Neural cell (in vitro differentiated cells): ENCODE data around the gene UGP2. TPM values are rescaled to one million over a fixed set of nuclear protein-coding genes. Genes with fewer than 3 reads are reported as not detected.

ENCODE experiments used
- H2AFZ ChIP-seq: fragments of 200-600, 300-800 bp; sonication (generic), shearing (Covaris generic); 2 replicates; pipeline ENCODE4 v1.6.0; 2014; ENCODE audit warnings: low read depth, mild to moderate bottlenecking, antibody characterized with exemption, low read length, moderate library complexity
- H3F3A ChIP-seq: fragments of 200-600 bp; shearing (Covaris generic); 2 replicates; pipeline ENCODE4 v1.6.1; 2016; ENCODE audit warnings: mild to moderate bottlenecking, moderate library complexity, mixed read lengths, antibody characterized with exemption, low read length; ENCODE audit not compliant: insufficient read depth, poor library complexity, severe bottlenecking
- H3K27ac ChIP-seq: fragments of 200-600, 300-800 bp; sonication (generic), shearing (Covaris generic); 2 replicates; pipeline ENCODE4 v1.5.1; 2014; ENCODE audit warnings: mild to moderate bottlenecking, low read length, moderate library complexity
- H3K27me3 ChIP-seq: fragments of 300-800, 200-600 bp; sonication (generic), shearing (Covaris generic); 2 replicates; pipeline ENCODE4 v1.6.0; 2014; ENCODE audit warnings: mild to moderate bottlenecking, low read depth, low read length, moderate library complexity; ENCODE audit not compliant: insufficient read depth
- H3K36me3 ChIP-seq: fragments of 300-800, 200-600 bp; sonication (generic), shearing (Covaris generic); 2 replicates; pipeline ENCODE4 v1.5.1; 2014; ENCODE audit warnings: mild to moderate bottlenecking, antibody characterized with exemption, low read length, moderate library complexity; ENCODE audit not compliant: insufficient read depth
- H3K4me2 ChIP-seq: fragments of 300-800, 200-600 bp; sonication (generic), shearing (Covaris generic); 2 replicates; pipeline ENCODE4 v1.6.0; 2014; ENCODE audit warnings: mild to moderate bottlenecking, low read length
- H3K4me3 ChIP-seq: fragments of 300-800, 200-600 bp; sonication (generic), shearing (Covaris generic); 2 replicates; pipeline ENCODE4 v1.5.1; 2014; ENCODE audit warnings: mild to moderate bottlenecking, low read length, moderate library complexity
- H3K79me2 ChIP-seq: fragments of 200-600 bp; shearing (Covaris generic); replicated peaks from 2 replicates; pipeline ENCODE4 v1.6.0; 2014; ENCODE audit warnings: mild to moderate bottlenecking, low read length, moderate library complexity; ENCODE audit not compliant: insufficient read depth
- H3K9ac ChIP-seq: fragments of 300-800, 200-600 bp; sonication (generic), shearing (Covaris generic); 2 replicates; pipeline ENCODE4 v1.6.1; 2016; ENCODE audit warnings: mild to moderate bottlenecking, low read length, mixed read lengths
- H3K9me2 ChIP-seq: fragments of 200-600 bp; shearing (Covaris generic); 2 replicates; pipeline ENCODE4 v1.6.1; 2016; ENCODE audit warnings: mild to moderate bottlenecking, low read length, mixed read lengths; ENCODE audit not compliant: insufficient read depth
- H3K9me3 ChIP-seq: fragments of 200-600, 300-800 bp; sonication (generic), shearing (Covaris generic); 2 replicates; pipeline ENCODE4 v1.6.1; 2016; ENCODE audit warnings: mild to moderate bottlenecking, mixed run types, low read length, moderate library complexity, mixed read lengths
- H4K20me1 ChIP-seq: fragments of 200-600 bp; shearing (Covaris generic); 2 replicates; pipeline ENCODE4 v1.6.1; 2016; ENCODE audit warnings: mild to moderate bottlenecking, mixed run types; ENCODE audit not compliant: insufficient read depth
- EP300 ChIP-seq: fragments of 450-650 bp; conservative IDR thresholded peaks from 2 replicates; pipeline ENCODE4 v1.6.1; 2014; ENCODE audit warnings: antibody characterized with exemption, mild to moderate bottlenecking, moderate library complexity; ENCODE audit not compliant: poor library complexity, severe bottlenecking
- EZH2 ChIP-seq: fragments of 200-600, 300-800 bp; shearing (Covaris generic), sonication (generic); IDR thresholded peaks from 2 replicates; pipeline ENCODE4 v1.6.1; 2014; ENCODE audit warnings: antibody characterized with exemption, low read length, borderline replicate concordance, mild to moderate bottlenecking; ENCODE audit not compliant: insufficient read depth, poor library complexity, severe bottlenecking
- MXI1 ChIP-seq: fragments of 450-650 bp; conservative IDR thresholded peaks from 2 replicates; pipeline ENCODE4 v1.6.1; 2014; ENCODE audit warnings: antibody characterized with exemption, mild to moderate bottlenecking; ENCODE audit not compliant: poor library complexity, severe bottlenecking
- POLR2AphosphoS5 ChIP-seq: IDR thresholded peaks from 2 replicates; pipeline ENCODE4 v1.6.1; 2012
- RAD21 ChIP-seq: fragments of 450-650 bp; conservative IDR thresholded peaks from 2 replicates; pipeline ENCODE4 v1.6.1; 2014; ENCODE audit warnings: antibody characterized with exemption, mild to moderate bottlenecking, moderate library complexity
- SMC3 ChIP-seq: fragments of 450-650 bp; conservative IDR thresholded peaks from 2 replicates; pipeline ENCODE4 v1.6.1; 2014; ENCODE audit warnings: antibody characterized with exemption, mild to moderate bottlenecking, moderate library complexity; ENCODE audit not compliant: poor library complexity
- TAF1 ChIP-seq: IDR thresholded peaks from 2 replicates; pipeline ENCODE4 v1.6.1; 2012; ENCODE audit warnings: low read depth
- polyA plus RNA-seq: library from polyadenylated mRNA; depleted of rRNA; stranded (reverse); fragments of >200 nt; gene quantifications from 2 replicates; pipeline ENCODE4 v1.2.3, GENCODE V29; 2014
- TF ChIP-seq, protein P1 (sequence below): fragments of 450-650 bp; IDR thresholded peaks from 2 replicates; pipeline ENCODE4 v1.5.1; 2014; ENCODE audit warnings: antibody characterized with exemption, mild to moderate bottlenecking, moderate library complexity; ENCODE audit not compliant: poor library complexity, severe bottlenecking
- TF ChIP-seq, protein P2 (sequence below): IDR thresholded peaks from 2 replicates; pipeline ENCODE4 v1.6.1; 2012; ENCODE audit warnings: borderline replicate concordance

Gene UGP2
- polyA plus RNA-seq, 1 donor from 2014 or later, result 55.6 TPM

- Histone ChIP-seq H2AFZ (no peak overlapping the region), H3K9ac (no peak overlapping the region), H3K79me2 (no peaks in the 10 kb centered on the region), H3K27ac (no peak overlapping the region), H4K20me1 (no peaks in the 10 kb centered on the region), H3F3A (no peaks in the 10 kb centered on the region), H3K4me3 (no peak overlapping the region), H3K9me2 (no peaks in the 10 kb centered on the region), H3K36me3 (no peaks in the 10 kb centered on the region), H3K27me3 (no peaks in the 10 kb centered on the region), H3K9me3 (no peaks in the 10 kb centered on the region), H3K4me2 (no peak overlapping the region)
- TF ChIP-seq, protein P1, sequence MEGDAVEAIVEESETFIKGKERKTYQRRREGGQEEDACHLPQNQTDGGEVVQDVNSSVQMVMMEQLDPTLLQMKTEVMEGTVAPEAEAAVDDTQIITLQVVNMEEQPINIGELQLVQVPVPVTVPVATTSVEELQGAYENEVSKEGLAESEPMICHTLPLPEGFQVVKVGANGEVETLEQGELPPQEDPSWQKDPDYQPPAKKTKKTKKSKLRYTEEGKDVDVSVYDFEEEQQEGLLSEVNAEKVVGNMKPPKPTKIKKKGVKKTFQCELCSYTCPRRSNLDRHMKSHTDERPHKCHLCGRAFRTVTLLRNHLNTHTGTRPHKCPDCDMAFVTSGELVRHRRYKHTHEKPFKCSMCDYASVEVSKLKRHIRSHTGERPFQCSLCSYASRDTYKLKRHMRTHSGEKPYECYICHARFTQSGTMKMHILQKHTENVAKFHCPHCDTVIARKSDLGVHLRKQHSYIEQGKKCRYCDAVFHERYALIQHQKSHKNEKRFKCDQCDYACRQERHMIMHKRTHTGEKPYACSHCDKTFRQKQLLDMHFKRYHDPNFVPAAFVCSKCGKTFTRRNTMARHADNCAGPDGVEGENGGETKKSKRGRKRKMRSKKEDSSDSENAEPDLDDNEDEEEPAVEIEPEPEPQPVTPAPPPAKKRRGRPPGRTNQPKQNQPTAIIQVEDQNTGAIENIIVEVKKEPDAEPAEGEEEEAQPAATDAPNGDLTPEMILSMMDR, result no peak
- TF ChIP-seq POLR2AphosphoS5, result no peak
- TF ChIP-seq SMC3, result no peak
- no peak for TF ChIP-seq RAD21
- no peak for TF ChIP-seq EP300
- no peak for TF ChIP-seq TAF1
- TF ChIP-seq, protein P2, sequence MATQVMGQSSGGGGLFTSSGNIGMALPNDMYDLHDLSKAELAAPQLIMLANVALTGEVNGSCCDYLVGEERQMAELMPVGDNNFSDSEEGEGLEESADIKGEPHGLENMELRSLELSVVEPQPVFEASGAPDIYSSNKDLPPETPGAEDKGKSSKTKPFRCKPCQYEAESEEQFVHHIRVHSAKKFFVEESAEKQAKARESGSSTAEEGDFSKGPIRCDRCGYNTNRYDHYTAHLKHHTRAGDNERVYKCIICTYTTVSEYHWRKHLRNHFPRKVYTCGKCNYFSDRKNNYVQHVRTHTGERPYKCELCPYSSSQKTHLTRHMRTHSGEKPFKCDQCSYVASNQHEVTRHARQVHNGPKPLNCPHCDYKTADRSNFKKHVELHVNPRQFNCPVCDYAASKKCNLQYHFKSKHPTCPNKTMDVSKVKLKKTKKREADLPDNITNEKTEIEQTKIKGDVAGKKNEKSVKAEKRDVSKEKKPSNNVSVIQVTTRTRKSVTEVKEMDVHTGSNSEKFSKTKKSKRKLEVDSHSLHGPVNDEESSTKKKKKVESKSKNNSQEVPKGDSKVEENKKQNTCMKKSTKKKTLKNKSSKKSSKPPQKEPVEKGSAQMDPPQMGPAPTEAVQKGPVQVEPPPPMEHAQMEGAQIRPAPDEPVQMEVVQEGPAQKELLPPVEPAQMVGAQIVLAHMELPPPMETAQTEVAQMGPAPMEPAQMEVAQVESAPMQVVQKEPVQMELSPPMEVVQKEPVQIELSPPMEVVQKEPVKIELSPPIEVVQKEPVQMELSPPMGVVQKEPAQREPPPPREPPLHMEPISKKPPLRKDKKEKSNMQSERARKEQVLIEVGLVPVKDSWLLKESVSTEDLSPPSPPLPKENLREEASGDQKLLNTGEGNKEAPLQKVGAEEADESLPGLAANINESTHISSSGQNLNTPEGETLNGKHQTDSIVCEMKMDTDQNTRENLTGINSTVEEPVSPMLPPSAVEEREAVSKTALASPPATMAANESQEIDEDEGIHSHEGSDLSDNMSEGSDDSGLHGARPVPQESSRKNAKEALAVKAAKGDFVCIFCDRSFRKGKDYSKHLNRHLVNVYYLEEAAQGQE, result no peak
- TF ChIP-seq EZH2, result no peak
- no peak for TF ChIP-seq MXI1
These were observed 13.9 kb upstream of the UGP2 start for GRCh38 chr2:63827749-63828148.

DNA sequence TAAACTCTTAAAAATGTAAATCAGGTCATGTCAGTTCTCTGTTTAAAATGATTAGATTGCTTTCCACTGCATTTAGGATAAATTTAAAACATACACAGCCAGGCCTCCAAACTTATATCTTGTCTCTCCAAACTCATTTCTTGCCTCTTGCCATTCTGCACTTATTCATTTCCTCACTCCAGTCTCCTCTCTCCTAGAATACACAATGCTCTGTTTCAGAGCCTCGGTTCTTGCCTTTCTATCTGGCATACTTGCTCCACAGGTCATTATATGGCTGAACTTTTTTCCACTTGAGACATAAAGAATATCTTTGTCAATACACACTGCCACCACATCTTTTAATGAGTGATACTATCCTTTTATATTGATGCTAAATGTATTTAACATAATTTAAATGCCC is 10.5 kb upstream of the UGP2 start:
- no peak for TF ChIP-seq EP300
- no peak for TF ChIP-seq SMC3
- TF ChIP-seq POLR2AphosphoS5, result no peak
- TF ChIP-seq, protein P1, result no peak
- no peak for TF ChIP-seq RAD21
- TF ChIP-seq EZH2, result no peak
- TF ChIP-seq MXI1, result no peak
- no peak for TF ChIP-seq TAF1
- TF ChIP-seq, protein P2, result no peak
- Histone ChIP-seq H2AFZ (no peak overlapping the region), H3F3A (no peaks in the 10 kb centered on the region), H3K9ac (no peak overlapping the region), H3K79me2 (no peaks in the 10 kb centered on the region), H3K36me3 (no peaks in the 10 kb centered on the region), H3K27me3 (no peaks in the 10 kb centered on the region), H3K4me2 (no peak overlapping the region), H3K9me3 (no peaks in the 10 kb centered on the region), H3K9me2 (no peaks in the 10 kb centered on the region), H4K20me1 (no peaks in the 10 kb centered on the region), H3K27ac (no peak overlapping the region), H3K4me3 (no peak overlapping the region)
